ENCODE results near the gene IFIT1.

DNA sequence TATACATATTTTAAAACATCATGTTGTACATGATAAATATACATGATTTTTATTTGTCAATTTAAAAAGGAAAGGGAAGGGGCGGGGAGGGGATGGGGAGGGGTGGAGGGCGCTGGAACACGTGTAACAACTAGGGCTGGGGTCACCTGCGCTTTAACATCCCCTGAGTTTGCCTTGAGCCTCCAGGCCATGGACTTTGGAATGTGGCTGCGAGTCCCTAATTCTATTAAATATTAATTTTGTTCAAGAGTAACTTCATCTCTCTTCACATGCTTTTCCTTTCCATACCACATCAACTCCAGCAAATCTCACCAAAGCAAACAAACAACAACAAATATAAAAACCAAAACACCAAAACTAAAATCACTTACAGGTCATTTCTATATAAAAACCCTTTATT is 32.6 kb downstream of the IFIT1 start:
- TF ChIP-seq, protein P1, sequence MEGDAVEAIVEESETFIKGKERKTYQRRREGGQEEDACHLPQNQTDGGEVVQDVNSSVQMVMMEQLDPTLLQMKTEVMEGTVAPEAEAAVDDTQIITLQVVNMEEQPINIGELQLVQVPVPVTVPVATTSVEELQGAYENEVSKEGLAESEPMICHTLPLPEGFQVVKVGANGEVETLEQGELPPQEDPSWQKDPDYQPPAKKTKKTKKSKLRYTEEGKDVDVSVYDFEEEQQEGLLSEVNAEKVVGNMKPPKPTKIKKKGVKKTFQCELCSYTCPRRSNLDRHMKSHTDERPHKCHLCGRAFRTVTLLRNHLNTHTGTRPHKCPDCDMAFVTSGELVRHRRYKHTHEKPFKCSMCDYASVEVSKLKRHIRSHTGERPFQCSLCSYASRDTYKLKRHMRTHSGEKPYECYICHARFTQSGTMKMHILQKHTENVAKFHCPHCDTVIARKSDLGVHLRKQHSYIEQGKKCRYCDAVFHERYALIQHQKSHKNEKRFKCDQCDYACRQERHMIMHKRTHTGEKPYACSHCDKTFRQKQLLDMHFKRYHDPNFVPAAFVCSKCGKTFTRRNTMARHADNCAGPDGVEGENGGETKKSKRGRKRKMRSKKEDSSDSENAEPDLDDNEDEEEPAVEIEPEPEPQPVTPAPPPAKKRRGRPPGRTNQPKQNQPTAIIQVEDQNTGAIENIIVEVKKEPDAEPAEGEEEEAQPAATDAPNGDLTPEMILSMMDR (IDR thresholded peaks at IDR 0.05), result no peak
- no peak for TF ChIP-seq POLR2A (IDR thresholded peaks at IDR 0.05)

All from uterus (tissue), 2 donors.